Measurements from ENCODE around the gene SHKBP1.

Gene SHKBP1

DNA sequence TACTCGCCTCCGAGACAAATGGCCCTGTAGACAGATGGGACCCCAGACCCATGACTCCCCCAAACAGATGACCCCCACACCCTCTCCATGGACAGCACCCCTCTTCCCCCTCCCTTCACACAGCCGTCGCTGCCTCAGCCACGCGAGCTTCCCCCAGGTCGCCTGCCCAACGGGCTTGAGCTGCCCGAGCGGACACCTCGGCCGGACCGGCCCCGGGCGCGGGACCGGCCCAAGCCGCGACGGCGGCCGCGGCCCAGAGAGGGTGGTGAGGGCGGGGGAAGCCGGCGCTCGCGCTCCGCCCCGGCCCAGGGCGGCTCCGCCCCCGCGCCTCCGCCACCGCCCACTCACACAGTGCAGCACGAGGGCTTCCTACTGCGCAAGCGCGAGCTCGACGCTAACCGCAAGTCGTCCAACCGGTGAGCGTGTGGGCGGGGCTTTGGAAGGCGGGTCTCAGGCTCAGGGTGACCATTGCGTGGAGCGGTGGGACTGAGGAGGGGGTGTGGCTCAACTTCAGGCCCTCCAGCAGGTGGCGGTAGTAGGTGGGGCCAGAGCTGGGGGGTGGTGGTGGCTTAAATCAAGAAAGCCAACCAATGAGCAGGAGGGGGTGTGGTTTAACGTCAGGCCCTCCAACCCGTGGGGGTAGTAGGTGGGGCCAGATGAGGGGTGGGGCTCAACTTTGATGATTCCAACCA lies 6.2 kb upstream of the SHKBP1 start:
- TF ChIP-seq GATA3 (IDR thresholded peaks at IDR 0.05; ENCODE audit: low read depth, low read length) (no peak), GATA2 (IDR thresholded peaks at IDR 0.05; ENCODE audit: low read depth, low read length) (no peak)

- TF ChIP-seq GATA3 (IDR thresholded peaks at IDR 0.05; ENCODE audit: low read depth, low read length), result no peak
- no peak for TF ChIP-seq GATA2 (IDR thresholded peaks at IDR 0.05; ENCODE audit: low read depth, low read length)
These were observed 5.7 kb upstream of the SHKBP1 start for GRCh38 chr19:40571005-40571318.

DNA sequence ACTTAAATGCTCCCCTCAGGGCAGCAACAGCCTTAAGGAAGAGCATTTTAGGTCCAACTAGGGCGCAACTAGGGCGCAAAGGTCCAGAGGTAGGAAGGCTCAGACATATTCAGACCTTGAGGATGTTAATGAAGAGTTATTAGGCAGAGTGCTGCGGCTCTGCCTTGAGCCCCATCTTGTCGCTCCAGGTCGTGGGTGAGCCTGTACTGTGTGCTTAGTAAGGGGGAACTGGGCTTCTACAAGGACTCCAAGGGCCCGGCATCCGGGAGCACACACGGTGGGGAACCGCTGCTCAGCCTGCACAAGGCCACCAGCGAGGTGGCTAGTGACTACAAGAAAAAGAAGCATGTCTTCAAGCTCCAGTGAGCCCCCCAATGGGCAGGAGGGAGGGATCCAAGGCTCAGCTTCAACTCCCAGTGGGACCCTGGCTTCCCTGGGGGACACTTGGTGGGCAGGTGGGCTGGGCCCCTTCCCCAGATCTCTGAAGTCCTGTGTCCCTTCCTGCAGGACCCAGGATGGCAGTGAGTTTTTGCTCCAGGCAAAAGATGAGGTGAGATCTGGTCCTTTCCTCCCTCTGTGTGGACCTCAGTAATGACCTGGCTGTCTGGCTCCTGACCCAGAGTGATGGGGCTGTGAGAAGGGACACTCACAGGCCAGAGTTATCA lies 4.7 kb upstream of the SHKBP1 start:
- TF ChIP-seq GATA3 (IDR thresholded peaks at IDR 0.05; ENCODE audit: low read depth, low read length), result no peak
- TF ChIP-seq GATA2 (IDR thresholded peaks at IDR 0.05; ENCODE audit: low read depth, low read length), result no peak

DNA sequence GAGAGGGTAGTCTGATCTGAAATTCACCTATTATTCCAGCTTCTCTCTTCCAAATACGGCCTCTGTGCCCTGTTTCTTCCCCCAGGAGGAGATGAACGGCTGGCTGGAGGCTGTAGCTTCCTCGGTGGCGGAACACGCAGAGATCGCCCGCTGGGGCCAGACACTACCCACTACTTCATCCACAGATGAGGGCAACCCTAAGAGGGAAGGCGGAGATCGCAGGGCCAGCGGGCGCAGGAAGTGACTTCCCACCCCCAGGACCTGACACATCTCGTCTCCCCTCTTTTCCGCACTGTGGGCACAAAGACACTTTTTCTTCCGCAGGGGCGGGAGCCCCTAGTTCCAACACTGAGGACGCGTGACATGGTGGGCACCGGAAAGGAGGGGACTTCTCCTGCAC lies 1.3 kb upstream of the SHKBP1 start:
- TF ChIP-seq GATA2 (IDR thresholded peaks at IDR 0.05; ENCODE audit: low read depth, low read length) (no peak), GATA3 (IDR thresholded peaks at IDR 0.05; ENCODE audit: low read depth, low read length) (no peak)

GRCh38 chr19:40576151-40576584 lies 505 bp upstream of the SHKBP1 start:
- TF ChIP-seq GATA3 (IDR thresholded peaks at IDR 0.05; ENCODE audit: low read depth, low read length) (no peak), GATA2 (IDR thresholded peaks at IDR 0.05; ENCODE audit: low read depth, low read length) (no peak)

GRCh38 chr19:40578442-40578908 lies 1.8 kb downstream of the SHKBP1 start:
- TF ChIP-seq GATA2 (IDR thresholded peaks at IDR 0.05; ENCODE audit: low read depth, low read length), result no peak
- TF ChIP-seq GATA3 (IDR thresholded peaks at IDR 0.05; ENCODE audit: low read depth, low read length), result no peak

DNA sequence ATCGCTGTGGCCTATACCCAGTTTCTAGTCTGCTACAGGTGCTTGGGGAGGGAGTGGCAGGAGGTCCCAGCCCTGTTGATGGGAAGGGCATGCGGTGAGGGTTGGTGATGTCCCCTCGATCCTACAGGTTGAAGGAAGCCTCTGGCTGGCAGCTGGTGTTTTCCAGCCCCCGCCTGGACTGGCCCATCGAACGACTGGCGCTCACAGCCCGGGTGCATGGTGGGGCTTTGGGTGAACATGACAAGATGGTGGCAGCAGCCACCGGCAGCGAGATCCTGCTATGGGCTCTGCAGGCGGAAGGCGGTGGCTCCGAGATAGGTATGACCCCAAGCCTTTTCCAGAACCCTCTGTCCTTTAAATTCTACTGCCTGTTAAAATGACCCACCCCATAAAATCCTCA lies 3.9 kb downstream of the SHKBP1 start:
- TF ChIP-seq GATA3 (IDR thresholded peaks at IDR 0.05; ENCODE audit: low read depth, low read length) (no peak), GATA2 (IDR thresholded peaks at IDR 0.05; ENCODE audit: low read depth, low read length) (no peak)

GRCh38 chr19:40581531-40581930 lies 4.9 kb downstream of the SHKBP1 start:
- TF ChIP-seq GATA3 (IDR thresholded peaks at IDR 0.05; ENCODE audit: low read depth, low read length), result no peak
- no peak for TF ChIP-seq GATA2 (IDR thresholded peaks at IDR 0.05; ENCODE audit: low read depth, low read length)

DNA sequence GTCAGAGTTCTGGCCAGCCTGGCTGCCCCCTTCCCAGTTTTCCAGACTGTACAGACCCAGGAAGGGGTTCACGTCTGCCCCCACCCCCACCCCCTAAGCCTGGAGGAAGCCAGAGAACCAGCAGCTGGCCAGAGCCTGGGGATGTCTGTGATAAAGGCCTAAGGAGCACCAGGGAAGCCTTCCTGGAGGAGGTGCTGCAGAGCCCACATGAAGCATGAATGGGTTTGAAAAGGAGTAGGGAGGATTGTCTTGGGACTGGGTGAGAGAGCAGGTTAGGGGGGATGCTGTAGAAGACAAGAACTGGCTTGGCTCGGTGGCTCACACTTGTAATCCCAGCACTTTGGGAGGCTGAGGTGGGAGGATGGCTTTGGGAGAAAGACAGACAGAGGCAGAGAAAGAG lies 5.8 kb downstream of the SHKBP1 start:
- no peak for TF ChIP-seq GATA2 (IDR thresholded peaks at IDR 0.05; ENCODE audit: low read depth, low read length)
- TF ChIP-seq GATA3 (IDR thresholded peaks at IDR 0.05; ENCODE audit: low read depth, low read length), result no peak

- TF ChIP-seq GATA2 (IDR thresholded peaks at IDR 0.05; ENCODE audit: low read depth, low read length), result no peak
- no peak for TF ChIP-seq GATA3 (IDR thresholded peaks at IDR 0.05; ENCODE audit: low read depth, low read length)
These were observed 6.6 kb downstream of the SHKBP1 start for GRCh38 chr19:40583283-40583682.

DNA sequence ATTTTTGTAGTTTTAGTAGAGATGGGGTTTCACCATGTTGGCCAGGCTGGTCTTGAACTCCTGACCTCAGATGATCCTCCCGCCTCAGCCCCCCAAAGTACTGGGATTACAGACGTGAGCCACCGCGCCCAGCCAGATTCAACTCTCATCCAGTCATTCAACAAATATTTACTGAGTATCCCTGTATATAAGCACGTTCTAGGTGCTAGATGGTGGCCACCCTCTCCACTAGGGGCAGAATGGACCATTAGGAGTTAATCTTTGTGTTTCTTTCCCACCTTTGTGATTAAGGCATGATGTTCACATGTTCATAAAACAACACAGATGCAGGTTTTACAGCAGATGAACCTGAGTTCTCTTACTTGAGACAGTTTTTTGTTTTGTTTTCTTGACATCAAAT lies 7.3 kb downstream of the SHKBP1 start:
- TF ChIP-seq GATA2 (IDR thresholded peaks at IDR 0.05; ENCODE audit: low read depth, low read length), result no peak
- no peak for TF ChIP-seq GATA3 (IDR thresholded peaks at IDR 0.05; ENCODE audit: low read depth, low read length)

GRCh38 chr19:40585241-40585981 lies 8.7 kb downstream of the SHKBP1 start:
- no peak for TF ChIP-seq GATA3 (IDR thresholded peaks at IDR 0.05; ENCODE audit: low read depth, low read length)
- no peak for TF ChIP-seq GATA2 (IDR thresholded peaks at IDR 0.05; ENCODE audit: low read depth, low read length)

- no peak for TF ChIP-seq GATA2 (IDR thresholded peaks at IDR 0.05; ENCODE audit: low read depth, low read length)
These were observed 9.3 kb downstream of the SHKBP1 start for GRCh38 chr19:40585982-40586422.

- no peak for TF ChIP-seq GATA2 (IDR thresholded peaks at IDR 0.05; ENCODE audit: low read depth, low read length)
- no peak for TF ChIP-seq GATA3 (IDR thresholded peaks at IDR 0.05; ENCODE audit: low read depth, low read length)
These were observed 9.9 kb downstream of the SHKBP1 start for GRCh38 chr19:40586611-40587010.
